Measurements from ENCODE around the gene CYLD. TPM values are rescaled to one million over a fixed set of nuclear protein-coding genes. Genes with fewer than 3 reads are reported as not detected.

The CYLD gene
- total RNA-seq, 1 experiment from 2014 or later = 11.9 TPM

- H3K9me3 ChIP-seq (ENCODE audit: control insufficient read depth in 1 of 2, insufficient read depth in 1 of 2, low read depth in 1 of 2, low read length in 2 of 2) = no peaks in the 10 kb centered on the region
- H3K9ac ChIP-seq (ENCODE audit: low read length) = no peak overlapping the region
- DNase-seq (ENCODE audit: low read depth, low spot score) (no peak), ATAC-seq (no peak)
- H3K27ac ChIP-seq (ENCODE audit: low read depth, low read length) = no peak overlapping the region
- no peak overlapping the region for H3K4me3 ChIP-seq (replicated peaks in 1 of 2; ENCODE audit: low read depth in 1 of 2, low read length in 2 of 2)
- RAD21 ChIA-PET (ENCODE audit: low non-redundant PET in 1 of 2, low total read pairs in 2 of 2, uncharacterized antibody in 2 of 2, unreplicated experiment in 2 of 2) = no interaction called here
- H3K4me2 ChIP-seq (ENCODE audit: low read length) = no peak overlapping the region
- no peaks in the 10 kb centered on the region for H3K79me2 ChIP-seq (ENCODE audit: insufficient read depth, low read length)
- H3K9me2 ChIP-seq (ENCODE audit: insufficient read depth) = no peaks in the 10 kb centered on the region
- no peaks in the 10 kb centered on the region for H3K27me3 ChIP-seq (ENCODE audit: insufficient read depth, low read length)
- TF ChIP-seq SP1 (IDR thresholded peaks at IDR 0.05; ENCODE audit: low read depth) (no peak), EGR1 (IDR thresholded peaks at IDR 0.05; ENCODE audit: low read depth) (no peak), SIN3A (IDR thresholded peaks at IDR 0.05; ENCODE audit: low read depth) (no peak), CBX3 (IDR thresholded peaks at IDR 0.05; ENCODE audit: low read depth) (no peak), CEBPB (IDR thresholded peaks at IDR 0.05; ENCODE audit: low read depth) (no peak), REST (IDR thresholded peaks at IDR 0.05; ENCODE audit: low read depth) (no peak), EZH2phosphoT487 (IDR thresholded peaks at IDR 0.05; ENCODE audit: borderline replicate concordance) (no peak), ZNF274 (IDR thresholded peaks at IDR 0.05; ENCODE audit: low read depth, low read length) (no peak), POLR2A (IDR thresholded peaks at IDR 0.05; ENCODE audit: borderline replicate concordance, extremely low read depth, insufficient read depth, insufficient read length) (no peak), ATF3 (IDR thresholded peaks at IDR 0.05) (no peak), MAX (IDR thresholded peaks at IDR 0.05) (no peak), POLR2AphosphoS5 (IDR thresholded peaks at IDR 0.05; ENCODE audit: low read depth, low read length) (no peak)
- TF ChIP-seq, protein P1, sequence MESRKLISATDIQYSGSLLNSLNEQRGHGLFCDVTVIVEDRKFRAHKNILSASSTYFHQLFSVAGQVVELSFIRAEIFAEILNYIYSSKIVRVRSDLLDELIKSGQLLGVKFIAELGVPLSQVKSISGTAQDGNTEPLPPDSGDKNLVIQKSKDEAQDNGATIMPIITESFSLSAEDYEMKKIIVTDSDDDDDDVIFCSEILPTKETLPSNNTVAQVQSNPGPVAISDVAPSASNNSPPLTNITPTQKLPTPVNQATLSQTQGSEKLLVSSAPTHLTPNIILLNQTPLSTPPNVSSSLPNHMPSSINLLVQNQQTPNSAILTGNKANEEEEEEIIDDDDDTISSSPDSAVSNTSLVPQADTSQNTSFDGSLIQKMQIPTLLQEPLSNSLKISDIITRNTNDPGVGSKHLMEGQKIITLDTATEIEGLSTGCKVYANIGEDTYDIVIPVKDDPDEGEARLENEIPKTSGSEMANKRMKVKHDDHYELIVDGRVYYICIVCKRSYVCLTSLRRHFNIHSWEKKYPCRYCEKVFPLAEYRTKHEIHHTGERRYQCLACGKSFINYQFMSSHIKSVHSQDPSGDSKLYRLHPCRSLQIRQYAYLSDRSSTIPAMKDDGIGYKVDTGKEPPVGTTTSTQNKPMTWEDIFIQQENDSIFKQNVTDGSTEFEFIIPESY (IDR thresholded peaks at IDR 0.05; ENCODE audit: extremely low read depth, insufficient replicate concordance, low read length) = no peak
- H3K36me3 ChIP-seq (ENCODE audit: control insufficient read depth in 1 of 2, insufficient read depth in 2 of 2, low read length in 2 of 2) = 0 out of 4 replicates have a peak, but pooled peaks cover 0 to 2% of the 10 kb centered on the region in 2 experiments
- CTCF ChIA-PET = no interaction called here
- POLR2A ChIA-PET = no interaction called here
- peaks cover 2 to 13% of the 10 kb centered on the region in 2 experiments; a peak in 3 of 4 replicates for H3K4me1 ChIP-seq (ENCODE audit: control insufficient read depth in 1 of 2, insufficient read depth in 2 of 2, low read length in 2 of 2)
- intact Hi-C loops (cut with micrococcal nuclease) = no loop called here
- H4K20me1 ChIP-seq (ENCODE audit: insufficient read depth) = no peaks in the 10 kb centered on the region
- BruUV-seq (replicated peaks) = no TSS peak
- no peak overlapping the region for H2AFZ ChIP-seq (ENCODE audit: low read depth, low read length, poor library complexity, severe bottlenecking)
Measured at GRCh38 chr16:50722960-50723359, 18.9 kb upstream of the CYLD start.
